HK-2 (cell line): ENCODE results near the gene ZFYVE9.
"Not testable (repeated sequence)": the region's sequence is repeated elsewhere in the genome, so short reads cannot be mapped to it uniquely, and the experiment has no call there.

Experiments used
- DNase-seq: peaks from one replicate; pipeline ENCODE4 v3.0.0-alpha.2; 2018; ENCODE audit not compliant: unreplicated experiment

Gene ZFYVE9

GRCh38 chr1:52368383-52369172, 226.7 kb downstream of the ZFYVE9 start:
- peak; percentile 53 for DNase-seq

- not testable (repeated sequence) for DNase-seq
These were observed 228.0 kb downstream of the ZFYVE9 start for GRCh38 chr1:52369851-52370250.

GRCh38 chr1:52385376-52385775, 243.5 kb downstream of the ZFYVE9 start:
- no peak for DNase-seq

GRCh38 chr1:52386458-52386857, 244.6 kb downstream of the ZFYVE9 start:
- no peak for DNase-seq

GRCh38 chr1:52393174-52393573, 251.3 kb downstream of the ZFYVE9 start:
- no peak for DNase-seq
